ENCODE measurements around the gene ACAN. TPM values are rescaled to one million over a fixed set of nuclear protein-coding genes. Genes with fewer than 3 reads are reported as not detected.

ACAN gene
- total RNA-seq, 2 donors from 2014 or later: 0.16 TPM; not detected in 1

DNA sequence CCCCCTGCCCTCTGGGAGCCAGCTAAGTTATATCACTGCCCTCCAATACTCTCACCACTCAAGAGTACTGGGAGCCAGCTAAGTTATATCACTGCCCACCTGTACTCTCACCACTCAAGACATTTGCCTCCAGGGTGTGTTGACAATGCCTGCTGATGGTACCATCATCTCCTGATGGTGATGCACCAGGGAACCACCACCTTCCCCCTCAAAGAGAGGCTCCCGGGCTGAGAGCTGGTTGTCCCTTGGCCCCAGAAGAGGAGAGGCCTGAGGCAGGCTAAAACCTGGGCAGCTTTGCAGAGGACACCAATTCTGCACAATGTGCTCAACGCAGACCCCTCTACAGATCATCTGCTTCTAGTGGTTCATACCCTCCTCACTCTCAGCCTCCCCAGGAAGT is 99.6 kb downstream of the ACAN start:
- H3K27ac ChIP-seq: peak overlapping the region in 1 of 2 donors; percentile 22

GRCh38 chr15:88904257-88904623 is 101.0 kb downstream of the ACAN start:
- Histone ChIP-seq H3K4me1 (peaks cover 0 to 62% of the 10 kb centered on the region in 2 donors), H3K9me3 (no peaks in the 10 kb centered on the region), H3K36me3 (peaks cover 93% of the 10 kb centered on the region), H3K4me3 (no peak overlapping the region), H3K27ac (peak overlapping the region in 1 of 2 donors; percentile 32), H3K27me3 (no peaks in the 10 kb centered on the region)
- TF ChIP-seq CTCF (IDR thresholded peaks at IDR 0.05): no peak
- no peak for DNase-seq (ENCODE audit: low spot score)

More for the DNA sequence above, 99.6 kb downstream of the ACAN start:
- DNase-seq (ENCODE audit: low spot score): no peak
- Histone ChIP-seq H3K27me3 (no peaks in the 10 kb centered on the region), H3K4me3 (no peak overlapping the region), H3K9me3 (no peaks in the 10 kb centered on the region), H3K4me1 (peaks cover 0 to 60% of the 10 kb centered on the region in 2 donors), H3K36me3 (peaks cover 86% of the 10 kb centered on the region)
- TF ChIP-seq CTCF (IDR thresholded peaks at IDR 0.05): no peak

- TF ChIP-seq CTCF (IDR thresholded peaks at IDR 0.05): peak; percentile 96 to 100
- H3K36me3 ChIP-seq: peaks cover 93% of the 10 kb centered on the region
- H3K4me1 ChIP-seq: peaks cover 0 to 64% of the 10 kb centered on the region in 2 donors
- no peaks in the 10 kb centered on the region for H3K9me3 ChIP-seq
- H3K27ac ChIP-seq: peak overlapping the region; percentile 32 to 38
- DNase-seq (ENCODE audit: low spot score): peak; percentile 89
- no peak overlapping the region for H3K4me3 ChIP-seq
- no peaks in the 10 kb centered on the region for H3K27me3 ChIP-seq
Observed at GRCh38 chr15:88904624-88905327, 101.5 kb downstream of the ACAN start.

DNA sequence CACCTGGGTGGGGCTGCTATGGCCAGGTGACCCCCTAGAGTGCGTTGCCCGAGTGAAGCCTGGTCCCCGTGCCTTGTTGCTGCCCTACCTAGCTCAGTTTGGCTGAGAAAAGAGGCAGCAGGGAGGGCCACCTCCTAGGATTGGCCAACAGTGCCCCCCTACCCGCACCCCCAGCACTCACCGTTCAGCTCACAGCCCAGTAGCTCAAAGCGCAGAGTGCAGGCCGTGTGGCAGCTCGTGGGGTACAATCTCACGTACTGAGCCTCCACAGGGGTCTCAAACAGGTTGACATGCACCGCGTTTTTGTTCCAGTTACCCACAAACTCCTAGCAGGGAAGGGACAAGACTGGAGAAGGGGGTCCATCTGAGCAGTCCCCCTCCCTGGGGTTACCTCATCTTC is 102.3 kb downstream of the ACAN start:
- H3K36me3 ChIP-seq: peaks cover 93% of the 10 kb centered on the region
- peak overlapping the region; percentile 32 to 38 for H3K27ac ChIP-seq
- no peak for TF ChIP-seq CTCF (IDR thresholded peaks at IDR 0.05)
- no peaks in the 10 kb centered on the region for H3K9me3 ChIP-seq
- no peak overlapping the region for H3K4me3 ChIP-seq
- H3K4me1 ChIP-seq: peaks cover 0 to 68% of the 10 kb centered on the region in 2 donors
- H3K27me3 ChIP-seq: no peaks in the 10 kb centered on the region
- DNase-seq (ENCODE audit: low spot score): no peak

GRCh38 chr15:88906130-88906529 is 102.9 kb downstream of the ACAN start:
- no peak overlapping the region for H3K4me3 ChIP-seq
- no peaks in the 10 kb centered on the region for H3K9me3 ChIP-seq
- H3K4me1 ChIP-seq: peaks cover 0 to 73% of the 10 kb centered on the region in 2 donors
- H3K36me3 ChIP-seq: peaks cover 88% of the 10 kb centered on the region
- no peaks in the 10 kb centered on the region for H3K27me3 ChIP-seq
- TF ChIP-seq CTCF (IDR thresholded peaks at IDR 0.05): no peak
- no peak for DNase-seq (ENCODE audit: low spot score)
- H3K27ac ChIP-seq: peak overlapping the region; percentile 32 to 66

GRCh38 chr15:88906551-88906950 is 103.3 kb downstream of the ACAN start:
- Histone ChIP-seq H3K36me3 (peaks cover 84% of the 10 kb centered on the region), H3K4me3 (no peak overlapping the region), H3K27ac (peak overlapping the region; percentile 66 to 91), H3K9me3 (no peaks in the 10 kb centered on the region), H3K27me3 (no peaks in the 10 kb centered on the region), H3K4me1 (peaks cover 0 to 73% of the 10 kb centered on the region in 2 donors)
- TF ChIP-seq CTCF (IDR thresholded peaks at IDR 0.05): no peak
- DNase-seq (ENCODE audit: low spot score): no peak

Measured in right atrium auricular region (tissue), 2 donors.